ENCODE data around the gene SIRT2. TPM values are rescaled to one million over a fixed set of nuclear protein-coding genes. Genes with fewer than 3 reads are reported as not detected.

SIRT2 gene
- total and polyA plus RNA-seq, 2 of the 13 experiments (the other 11 are each of a cell fraction or from before 2014, with no cell fraction given): 22.3 to 26.1 TPM

- TF ChIP-seq ZNF362 (CRISPR knock-in tag; IDR thresholded peaks at IDR 0.05; ENCODE audit: borderline replicate concordance) (no peak), KLF15 (CRISPR knock-in tag; IDR thresholded peaks at IDR 0.05; ENCODE audit: borderline replicate concordance) (no peak), ZNF598 (CRISPR knock-in tag; IDR thresholded peaks at IDR 0.05; ENCODE audit: borderline replicate concordance) (0 out of 2 replicates have a peak, but pooled peaks have one; percentile 44), ZNF354B (CRISPR knock-in tag; IDR thresholded peaks at IDR 0.05) (no peak), ZSCAN21 (CRISPR knock-in tag; IDR thresholded peaks at IDR 0.05; ENCODE audit: borderline replicate concordance) (0 out of 2 replicates have a peak, but pooled peaks have one; percentile 11), ZNF460 (CRISPR knock-in tag; IDR thresholded peaks at IDR 0.05; ENCODE audit: borderline replicate concordance) (no peak), NR2F6 (IDR thresholded peaks at IDR 0.05) (no peak), NR2F6 (CRISPR knock-in tag; IDR thresholded peaks at IDR 0.05) (no peak), PBX3 (CRISPR knock-in tag; IDR thresholded peaks at IDR 0.05; ENCODE audit: borderline replicate concordance) (no peak; the same call in 1 of the 2 replicates), PAX8 (CRISPR knock-in tag; IDR thresholded peaks at IDR 0.05; ENCODE audit: borderline replicate concordance) (no peak), RBAK (CRISPR knock-in tag; IDR thresholded peaks at IDR 0.05) (no peak), NFRKB (IDR thresholded peaks at IDR 0.05) (no peak), ZNF749 (CRISPR knock-in tag; IDR thresholded peaks at IDR 0.05; ENCODE audit: borderline replicate concordance) (no peak), PREB (CRISPR knock-in tag; IDR thresholded peaks at IDR 0.05) (no peak), FOXJ3 (CRISPR knock-in tag; IDR thresholded peaks at IDR 0.05; ENCODE audit: borderline replicate concordance) (no peak; the same call in 1 of the 2 replicates), LBX2 (CRISPR knock-in tag; IDR thresholded peaks at IDR 0.05; ENCODE audit: borderline replicate concordance) (no peak), YY1 (IDR thresholded peaks at IDR 0.05; ENCODE audit: insufficient read depth, insufficient replicate concordance, low read depth, low read length) (peak; percentile 99), ZNF430 (CRISPR knock-in tag; IDR thresholded peaks at IDR 0.05) (peak; percentile 27; the same call in 1 of the 2 replicates), SMAD9 (CRISPR knock-in tag; IDR thresholded peaks at IDR 0.05) (no peak)
Observed at GRCh38 chr19:38929929-38930775, 30.7 kb upstream of the SIRT2 start, which contains the start of gene SARS2 (continued).

Data from HepG2 (cell line).